PC-3 (cell line): Measurements from ENCODE around the gene NPFFR2. TPM values are rescaled to one million over a fixed set of nuclear protein-coding genes. Genes with fewer than 3 reads are reported as not detected.

Experiments used
- ATAC-seq: fragments of 200-7000 bp; cut with Tn5 transposase; 2 replicates; pipeline ENCODE4 v1.9.1; 2020; ENCODE audit warnings: mild to moderate bottlenecking, moderate library complexity
- BruUV-seq: library from RNA; stranded (reverse); fragments of 400-500 nt; replicated peaks from 2 replicates; lab custom pipeline; 2021; lab: Mats Ljungman, UMichigan
- CTCF ChIA-PET: fragments of 300-600 bp; sonication (Branson Sonifier 250); formaldehyde crosslinking; loops from one replicate; lab custom pipeline; 2022; ENCODE audit warnings: antibody characterized with exemption; lab: Charles Lee
- POLR2A ChIA-PET: fragments of 300-600 bp; sonication (Branson Sonifier 250); formaldehyde crosslinking; loops from one replicate; lab custom pipeline; 2022; ENCODE audit warnings: antibody characterized with exemption; ENCODE audit not compliant: unreplicated experiment; lab: Charles Lee
- DNase-seq: peaks from one replicate; pipeline ENCODE4 v3.0.0-alpha.2; 2015
- H2AFZ ChIP-seq: fragments of 300-600 bp; sonication (generic); 2 replicates; pipeline ENCODE4 v1.6.0; 2016; ENCODE audit warnings: antibody characterized with exemption, low read length
- H3F3A ChIP-seq: fragments of 300-600 bp; sonication (generic); one replicate; pipeline ENCODE4 v1.6.0; 2017; ENCODE audit warnings: antibody characterized with exemption, low read length, control low read depth, mild to moderate bottlenecking; ENCODE audit not compliant: unreplicated experiment
- H3K27ac ChIP-seq: fragments of 300-600 bp; sonication (generic); 2 replicates; pipeline ENCODE4 v1.5.1; 2016; ENCODE audit warnings: mild to moderate bottlenecking, low read length
- H3K27me3 ChIP-seq: fragments of 300-600 bp; sonication (generic); 2 replicates; pipeline ENCODE4 v1.6.1; 2016; ENCODE audit warnings: low read length, mixed read lengths
- H3K36me3 ChIP-seq: fragments of 300-600 bp; sonication (generic); 2 replicates; pipeline ENCODE4 v1.6.1; 2016; ENCODE audit warnings: low read depth, mixed run types, low read length, mixed read lengths
- H3K4me1 ChIP-seq: fragments of 300-600 bp; sonication (generic); 2 replicates; pipeline ENCODE4 v1.5.1; 2016; ENCODE audit warnings: low read length; ENCODE audit not compliant: insufficient read depth
- H3K4me2 ChIP-seq: fragments of 300-600 bp; sonication (generic); 2 replicates; pipeline ENCODE4 v1.6.0; 2016; ENCODE audit warnings: low read length
- H3K4me3 ChIP-seq: fragments of 300-600 bp; sonication (generic); 2 replicates; pipeline ENCODE4 v1.5.1; 2016; ENCODE audit warnings: mild to moderate bottlenecking, low read length, mixed read lengths
- H3K79me2 ChIP-seq: fragments of 300-600 bp; sonication (generic); 2 replicates; pipeline ENCODE4 v1.6.1; 2017; ENCODE audit warnings: low read length, mixed read lengths
- H3K9ac ChIP-seq: fragments of 300-600 bp; sonication (generic); 2 replicates; pipeline ENCODE4 v1.6.0; 2016; ENCODE audit warnings: mild to moderate bottlenecking, low read length
- H3K9me2 ChIP-seq: fragments of 300-600 bp; sonication (generic); replicated peaks from 2 replicates; pipeline ENCODE4 v1.6.1; 2016; ENCODE audit warnings: mixed run types, low read length, mixed read lengths
- H3K9me3 ChIP-seq: fragments of 300-600 bp; sonication (generic); 2 replicates; pipeline ENCODE4 v1.6.1; 2016; ENCODE audit warnings: low read length, mixed read lengths
- H4K20me1 ChIP-seq: fragments of 300-600 bp; sonication (generic); 2 replicates; pipeline ENCODE4 v1.6.1; 2016; ENCODE audit warnings: low read length, mixed read lengths
- EZH2 ChIP-seq: fragments of 300-600 bp; sonication (generic); IDR thresholded peaks from one replicate; pipeline ENCODE4 v1.6.1; 2017; ENCODE audit warnings: antibody characterized with exemption, mild to moderate bottlenecking, low read length; ENCODE audit not compliant: unreplicated experiment
- EZH2phosphoT487 ChIP-seq: fragments of 300-600 bp; sonication (generic); IDR thresholded peaks from 2 replicates; pipeline ENCODE4 v1.6.1; 2018; ENCODE audit warnings: mild to moderate bottlenecking, antibody characterized with exemption, low read length, borderline replicate concordance
- intact Hi-C: fragments of 100-400 bp; cut with micrococcal nuclease; formaldehyde crosslinking; loops from 2 replicates; pipeline ENCODE4 v1.9.0; 2023
- total RNA-seq: library from RNA; depleted of rRNA; stranded (reverse); fragments of >200 nt; gene quantifications from 2 replicates; pipeline ENCODE4 v1.2.3, GENCODE V29; 2014
- TF ChIP-seq, protein P1 (sequence below): fragments of 300-600 bp; sonication (generic); conservative IDR thresholded peaks from 2 replicates; pipeline ENCODE4 v1.5.1; 2017; ENCODE audit warnings: antibody characterized with exemption, low read depth, mild to moderate bottlenecking, low read length

The NPFFR2 gene
- total RNA-seq, 1 experiment from 2014 or later, result not detected

DNA sequence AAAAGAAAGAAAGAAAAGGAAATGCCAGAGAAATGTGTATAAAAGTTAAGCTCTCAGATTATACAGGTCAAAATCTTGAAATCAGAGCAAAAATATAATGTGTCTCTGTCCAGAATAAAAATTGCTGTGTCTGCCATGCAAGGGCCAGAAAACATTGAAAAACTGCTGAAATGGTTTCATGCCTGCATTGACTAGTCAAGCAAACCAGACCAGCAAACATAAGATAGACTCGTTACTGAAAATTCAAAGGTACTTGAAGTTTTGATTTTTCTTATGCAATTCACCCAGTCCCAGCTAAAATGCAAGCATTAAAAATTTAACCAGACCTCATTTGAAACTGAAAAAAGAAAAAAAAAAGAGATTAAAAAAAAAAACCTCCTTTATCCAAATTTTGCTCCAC, 37.2 kb upstream of the NPFFR2 start:
- H3K4me3 ChIP-seq, result no peak overlapping the region
- BruUV-seq, result no TSS peak
- ChIA-PET CTCF (no interaction called here), POLR2A (no interaction called here)
- DNase-seq (no peak), ATAC-seq (no peak)
- H3F3A ChIP-seq, result no peaks in the 10 kb centered on the region
- H3K36me3 ChIP-seq, result no peaks in the 10 kb centered on the region; the same call in 1 of the 2 replicates
- H3K79me2 ChIP-seq, result no peaks in the 10 kb centered on the region
- no peaks in the 10 kb centered on the region for H4K20me1 ChIP-seq
- H3K4me2 ChIP-seq, result no peak overlapping the region
- no peak overlapping the region for H3K9ac ChIP-seq
- intact Hi-C loops, result no loop called here
- TF ChIP-seq EZH2, result no peak
- no peak for TF ChIP-seq EZH2phosphoT487
- TF ChIP-seq, protein P1, sequence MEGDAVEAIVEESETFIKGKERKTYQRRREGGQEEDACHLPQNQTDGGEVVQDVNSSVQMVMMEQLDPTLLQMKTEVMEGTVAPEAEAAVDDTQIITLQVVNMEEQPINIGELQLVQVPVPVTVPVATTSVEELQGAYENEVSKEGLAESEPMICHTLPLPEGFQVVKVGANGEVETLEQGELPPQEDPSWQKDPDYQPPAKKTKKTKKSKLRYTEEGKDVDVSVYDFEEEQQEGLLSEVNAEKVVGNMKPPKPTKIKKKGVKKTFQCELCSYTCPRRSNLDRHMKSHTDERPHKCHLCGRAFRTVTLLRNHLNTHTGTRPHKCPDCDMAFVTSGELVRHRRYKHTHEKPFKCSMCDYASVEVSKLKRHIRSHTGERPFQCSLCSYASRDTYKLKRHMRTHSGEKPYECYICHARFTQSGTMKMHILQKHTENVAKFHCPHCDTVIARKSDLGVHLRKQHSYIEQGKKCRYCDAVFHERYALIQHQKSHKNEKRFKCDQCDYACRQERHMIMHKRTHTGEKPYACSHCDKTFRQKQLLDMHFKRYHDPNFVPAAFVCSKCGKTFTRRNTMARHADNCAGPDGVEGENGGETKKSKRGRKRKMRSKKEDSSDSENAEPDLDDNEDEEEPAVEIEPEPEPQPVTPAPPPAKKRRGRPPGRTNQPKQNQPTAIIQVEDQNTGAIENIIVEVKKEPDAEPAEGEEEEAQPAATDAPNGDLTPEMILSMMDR, result no peak
- no peak overlapping the region for H3K27ac ChIP-seq
- peaks cover 14% of the 10 kb centered on the region for H3K9me3 ChIP-seq
- H3K9me2 ChIP-seq, result no peaks in the 10 kb centered on the region
- no peaks in the 10 kb centered on the region for H3K4me1 ChIP-seq
- no peak overlapping the region for H2AFZ ChIP-seq
- no peaks in the 10 kb centered on the region for H3K27me3 ChIP-seq

DNA sequence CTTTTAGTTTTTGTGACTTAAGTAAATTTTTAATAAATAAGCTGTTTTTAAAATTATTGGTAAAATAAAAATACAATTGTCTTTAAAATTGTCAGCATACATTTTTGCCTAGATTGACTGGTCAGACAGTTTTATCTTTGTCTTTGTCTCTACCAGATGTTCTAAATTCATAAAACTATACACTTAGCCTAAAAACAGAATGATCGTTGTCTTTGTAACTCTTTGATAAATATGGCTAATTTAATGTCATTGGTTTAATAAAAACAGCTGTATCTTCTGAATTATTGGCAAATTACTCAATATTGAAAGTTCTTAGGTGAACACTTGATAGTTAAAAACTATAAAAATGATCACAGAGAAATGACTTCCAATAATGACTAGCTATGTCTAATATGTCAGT, 36.5 kb upstream of the NPFFR2 start:
- Histone ChIP-seq H3K36me3 (no peaks in the 10 kb centered on the region; the same call in 1 of the 2 replicates), H4K20me1 (no peaks in the 10 kb centered on the region), H3K9me3 (peaks cover 14% of the 10 kb centered on the region), H3K27ac (no peak overlapping the region), H3K79me2 (no peaks in the 10 kb centered on the region), H3K4me2 (no peak overlapping the region), H3K27me3 (no peaks in the 10 kb centered on the region), H3K4me3 (no peak overlapping the region), H3K4me1 (no peaks in the 10 kb centered on the region), H2AFZ (no peak overlapping the region), H3K9ac (no peak overlapping the region), H3F3A (no peaks in the 10 kb centered on the region), H3K9me2 (no peaks in the 10 kb centered on the region)
- POLR2A ChIA-PET, result no interaction called here
- DNase-seq (no peak), ATAC-seq (no peak)
- intact Hi-C loops, result no loop called here
- CTCF ChIA-PET, result no interaction called here
- no TSS peak for BruUV-seq
- no peak for TF ChIP-seq EZH2phosphoT487
- TF ChIP-seq, protein P1, result no peak
- TF ChIP-seq EZH2, result no peak

DNA sequence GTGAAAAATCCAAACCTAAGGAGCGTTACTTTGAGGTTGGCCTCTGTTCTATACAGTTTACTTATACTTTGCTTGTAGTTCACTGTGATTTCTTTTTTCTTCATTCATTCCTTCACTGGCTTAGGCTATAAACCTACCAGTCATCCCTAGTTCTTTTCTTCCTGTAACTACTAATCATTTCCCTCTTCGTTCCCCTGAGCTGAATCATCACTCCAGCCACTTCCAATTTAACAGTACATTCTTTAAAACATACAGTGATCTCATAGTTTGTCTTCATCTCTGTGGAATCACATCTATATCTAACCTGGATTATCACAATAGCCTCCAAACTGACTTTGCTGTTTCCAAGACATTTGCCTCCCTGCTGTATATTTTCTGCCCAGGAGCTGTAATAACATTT, 25.2 kb upstream of the NPFFR2 start:
- H3K9me3 ChIP-seq, result no peaks in the 10 kb centered on the region
- no peak overlapping the region for H3K9ac ChIP-seq
- peaks cover 8% of the 10 kb centered on the region; the same call in 1 of the 2 replicates for H3K4me1 ChIP-seq
- POLR2A ChIA-PET, result no interaction called here
- H2AFZ ChIP-seq, result no peak overlapping the region
- no peak for TF ChIP-seq EZH2
- TF ChIP-seq EZH2phosphoT487, result no peak
- TF ChIP-seq, protein P1, result no peak
- no peak overlapping the region for H3K4me3 ChIP-seq
- H3K36me3 ChIP-seq, result no peaks in the 10 kb centered on the region
- no peaks in the 10 kb centered on the region for H3K27me3 ChIP-seq
- H3K4me2 ChIP-seq, result no peak overlapping the region
- intact Hi-C loops, result no loop called here
- no peaks in the 10 kb centered on the region for H3F3A ChIP-seq
- H3K27ac ChIP-seq, result no peak overlapping the region
- ATAC-seq (peak; percentile 79), DNase-seq (peak; percentile 80)
- BruUV-seq, result no TSS peak
- CTCF ChIA-PET, result no interaction called here
- H4K20me1 ChIP-seq, result no peaks in the 10 kb centered on the region
- no peaks in the 10 kb centered on the region for H3K9me2 ChIP-seq
- no peaks in the 10 kb centered on the region for H3K79me2 ChIP-seq
